Stimulated activated CD8-positive, alpha-beta memory T cell treated with anti-CD3 and anti-CD28 coated beads, Interleukin-7, amount 100 ng/mL, for 48 hours (primary cell): ENCODE results near the gene TSEN34.
"Not testable (repeated sequence)": the region's sequence is repeated elsewhere in the genome, so short reads cannot be mapped to it uniquely, and the experiment has no call there.

Source experiments
- DNase-seq, 2 donors: peaks; one replicate each; pipeline ENCODE4 v3.0.0-alpha.2; 2020; ENCODE audit warnings: low read depth in 1 of 2; ENCODE audit errors: extremely low read depth in 1 of 2

Gene TSEN34

DNA sequence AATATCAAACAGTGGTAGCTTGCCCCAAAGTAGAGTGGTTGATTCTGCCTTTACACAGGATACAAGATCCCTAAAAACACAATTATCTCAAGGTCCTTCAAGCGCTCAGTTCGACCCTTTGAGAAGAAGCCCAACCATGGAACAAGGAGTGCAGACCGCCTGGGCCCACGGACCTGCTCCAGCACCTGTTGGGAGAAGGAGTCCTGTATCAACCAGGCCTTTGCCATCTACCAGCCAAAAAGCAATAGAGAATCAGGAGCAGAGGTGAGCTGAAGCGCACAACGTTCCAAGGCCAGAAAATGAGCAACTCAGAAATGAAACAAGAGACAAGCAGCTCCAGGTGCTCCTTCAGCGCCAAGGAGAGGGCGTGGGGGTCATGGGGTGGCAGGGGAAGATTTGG lies 38.0 kb downstream of the TSEN34 start:
- DNase-seq = no peak

DNA sequence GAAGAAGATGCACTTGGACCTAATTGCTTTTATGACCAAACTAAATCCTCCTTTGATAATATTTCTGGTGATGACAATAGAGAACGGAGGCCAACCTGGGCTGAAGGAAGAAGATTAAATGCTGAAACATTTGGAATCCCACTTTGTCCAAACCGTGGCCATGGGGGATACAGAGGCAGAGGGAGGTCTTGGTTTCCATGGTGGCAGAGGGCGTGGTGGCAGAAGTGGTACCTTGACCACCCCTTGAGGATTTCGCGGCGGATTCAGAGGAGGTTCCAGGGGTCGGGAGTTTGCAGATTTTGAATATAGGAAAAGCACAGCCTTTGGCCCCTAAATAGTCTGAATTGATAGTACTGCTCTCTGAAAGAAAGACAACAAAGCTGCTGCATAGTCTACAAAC lies 38.9 kb downstream of the TSEN34 start:
- DNase-seq = no peak

DNA sequence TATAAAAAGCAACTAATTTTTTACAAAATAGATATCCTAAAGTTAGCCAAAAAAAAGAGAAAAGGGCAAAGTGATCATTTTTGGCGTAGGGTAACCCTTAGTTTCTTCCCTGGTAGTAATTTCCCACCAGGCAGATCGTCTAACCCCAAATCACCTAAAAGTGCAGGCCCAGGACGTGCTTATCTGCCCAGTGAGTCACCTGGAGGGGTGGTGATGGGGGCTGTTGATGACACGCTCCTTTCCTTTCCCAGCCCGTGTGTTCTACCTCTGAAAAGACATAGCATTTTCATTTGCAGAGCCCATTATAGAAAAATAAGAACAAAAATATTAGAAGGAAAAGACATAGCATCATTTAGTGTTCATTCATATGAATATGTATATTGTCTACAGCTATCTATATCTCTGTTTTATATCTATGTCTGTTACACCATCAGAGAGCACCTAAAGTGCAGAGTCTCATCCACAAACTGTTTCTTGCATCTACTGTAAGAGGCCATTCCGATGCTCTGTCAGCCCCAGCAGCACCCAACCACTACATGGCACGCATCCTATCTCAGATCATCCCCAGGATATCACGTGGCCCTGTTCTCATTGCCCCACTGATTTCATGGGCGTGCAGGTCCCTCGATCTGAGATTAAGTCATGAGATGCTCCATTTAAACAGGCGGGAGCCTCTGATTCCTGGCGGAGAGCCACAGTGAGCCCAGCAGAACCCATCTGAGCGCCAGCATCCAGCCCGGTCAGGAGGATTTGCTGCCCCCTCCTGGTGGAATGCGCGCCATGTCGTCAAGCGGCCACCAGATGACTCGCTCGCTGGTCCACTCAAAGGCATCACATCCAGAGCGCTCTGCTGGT lies 40.2 kb downstream of the TSEN34 start:
- peak in 1 of 2 donors; percentile 66 for DNase-seq

DNA sequence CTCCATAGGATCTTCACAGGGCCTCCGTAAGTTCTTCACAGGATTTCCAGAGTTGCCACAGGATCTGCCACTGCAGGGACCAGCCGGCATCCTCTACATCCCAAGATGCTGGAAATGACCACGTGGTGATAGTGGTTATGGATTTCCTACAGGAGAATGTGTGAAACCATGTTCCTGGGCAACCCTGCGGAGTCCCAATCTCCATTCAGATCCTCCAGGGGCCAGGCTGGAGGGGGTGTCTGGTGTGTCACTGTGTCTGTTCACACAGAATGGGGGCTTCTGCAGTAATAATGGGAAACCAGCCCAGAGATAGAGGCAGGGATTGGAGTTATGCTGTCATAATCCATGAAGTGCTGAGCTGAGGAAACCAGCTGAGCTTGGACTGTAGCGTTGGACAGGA lies 42.8 kb downstream of the TSEN34 start:
- DNase-seq = no peak

DNA sequence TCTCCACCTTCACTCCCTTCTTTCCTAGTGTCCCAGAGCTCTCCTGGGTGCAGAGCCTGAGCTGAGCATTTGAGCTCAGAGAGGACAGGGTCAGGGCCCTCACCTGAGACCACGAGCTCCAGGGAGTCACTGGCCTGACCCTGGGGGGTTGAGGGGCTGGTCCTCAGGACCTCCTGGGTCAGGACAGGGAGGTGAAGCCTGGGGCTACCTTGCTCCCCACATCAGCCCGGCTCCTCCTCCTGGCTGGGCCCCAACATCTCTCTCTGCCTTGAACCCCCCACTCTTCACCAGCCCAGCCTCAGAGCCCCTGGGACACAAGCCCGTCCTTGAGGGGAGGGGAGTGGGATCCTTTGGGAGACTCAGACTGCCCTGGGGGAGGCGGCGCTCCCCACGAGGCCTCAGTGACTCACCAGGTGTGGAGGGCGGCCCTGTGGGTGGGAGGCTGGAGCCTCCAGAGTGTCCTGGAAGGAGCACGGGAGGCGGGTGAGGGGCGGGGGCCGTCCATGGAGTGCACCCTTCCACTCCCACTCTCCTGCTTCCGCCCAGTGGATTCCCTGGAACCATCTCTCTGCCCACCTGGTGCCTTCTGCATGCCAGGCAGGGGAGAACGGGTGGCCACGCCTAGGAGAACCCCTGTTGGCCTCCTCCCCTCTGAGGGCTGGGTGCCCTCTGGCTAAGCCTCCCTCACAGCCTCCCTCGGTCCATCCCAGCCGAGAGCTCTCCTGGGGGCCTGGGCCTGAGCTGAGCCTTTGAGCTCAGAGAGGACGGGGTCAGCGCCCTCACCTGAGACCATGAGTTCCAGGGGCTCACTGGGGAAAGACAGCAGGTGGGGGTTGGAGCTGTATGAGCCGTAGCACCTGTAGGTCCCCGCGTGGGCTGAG lies 48.6 kb downstream of the TSEN34 start:
- DNase-seq = not testable (repeated sequence)

DNA sequence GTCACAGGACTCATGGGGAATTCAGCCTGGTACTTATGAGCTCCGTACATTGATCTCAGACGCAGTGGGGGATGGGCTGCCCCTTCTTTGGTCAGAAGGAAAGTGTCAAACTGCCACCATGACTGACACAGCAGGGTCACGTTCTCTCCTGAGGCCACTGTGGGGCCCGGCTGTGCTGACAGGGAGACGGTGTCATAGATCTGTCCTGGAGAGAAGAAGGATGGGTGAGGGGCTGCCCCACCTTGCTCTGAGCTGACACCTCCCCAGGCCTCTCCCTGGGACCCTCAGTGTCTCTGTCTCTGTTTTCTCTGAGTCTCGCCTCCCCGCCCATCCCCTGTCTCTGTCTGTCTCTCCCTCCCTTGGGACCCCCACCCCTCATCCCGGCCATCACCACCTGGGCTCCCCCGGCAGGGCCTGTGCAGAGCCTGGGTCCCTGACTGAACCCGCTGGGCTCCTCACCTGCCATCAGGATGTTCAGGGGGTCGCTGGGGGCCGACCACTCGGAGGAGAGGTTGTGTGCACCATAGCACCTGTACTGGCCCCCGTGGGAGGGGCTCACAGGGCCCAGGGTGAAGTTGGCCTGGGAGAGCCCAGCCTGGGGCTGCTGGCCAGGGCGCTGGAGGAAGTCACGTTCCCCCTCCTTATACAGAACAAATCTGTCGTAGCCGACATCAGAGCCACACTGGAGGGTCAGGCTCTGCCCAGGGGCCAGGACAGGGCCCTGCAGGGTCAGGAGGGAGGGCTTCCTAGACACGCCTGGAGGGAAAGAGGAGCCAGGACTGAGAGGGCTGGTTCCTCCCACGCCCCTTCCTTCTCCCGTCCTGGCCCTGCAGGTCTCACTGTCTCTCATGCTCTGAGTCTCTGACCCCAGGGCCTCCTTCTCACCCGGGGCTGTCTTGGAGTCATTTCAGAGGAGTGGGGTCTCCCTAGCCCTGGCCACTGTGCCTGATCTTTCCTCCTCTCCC lies 49.5 kb downstream of the TSEN34 start:
- not testable (repeated sequence) for DNase-seq

DNA sequence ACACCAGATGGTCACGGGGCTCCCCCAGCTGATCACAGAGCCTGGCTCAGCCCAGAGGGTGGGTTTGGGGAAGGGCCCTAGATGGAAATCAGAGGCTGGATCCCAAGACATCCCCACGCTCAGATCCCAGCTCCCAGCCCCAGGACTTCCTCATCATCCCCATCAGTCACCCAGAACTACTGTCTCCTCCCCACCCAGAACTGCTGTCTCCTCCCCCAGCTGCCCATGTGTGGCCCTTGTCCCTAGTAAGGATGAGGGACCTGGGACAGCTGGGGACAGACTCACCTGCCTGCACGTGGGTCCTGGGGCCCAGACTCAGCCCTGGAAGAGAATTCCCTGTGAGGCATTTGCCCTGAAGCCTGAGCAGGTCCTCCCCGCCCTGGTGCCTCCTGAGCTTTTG lies 51.1 kb downstream of the TSEN34 start:
- not testable (repeated sequence) for DNase-seq

DNA sequence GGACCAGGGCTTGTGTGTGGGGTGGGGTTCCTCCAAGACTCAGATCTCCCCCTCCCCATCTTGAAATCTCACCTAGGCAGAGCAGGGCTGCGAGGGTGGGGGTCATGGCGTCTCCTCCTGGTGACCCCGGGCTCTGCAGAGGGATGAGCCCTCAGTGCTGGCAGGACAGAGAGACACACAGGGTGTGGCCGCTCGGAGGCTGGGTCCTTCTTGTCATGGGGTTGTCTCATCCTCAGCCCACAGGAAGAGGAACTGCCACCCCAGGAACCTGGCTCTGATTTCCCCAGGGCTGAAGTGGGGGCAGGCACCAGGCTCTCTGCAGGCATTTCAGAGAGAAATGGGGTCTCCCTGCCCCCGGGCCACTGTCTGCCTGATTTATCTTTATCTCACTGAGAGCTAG lies 51.5 kb downstream of the TSEN34 start, which contains the start of gene LILRA6:
Gene LILRA6, minus strand, starts transcription at position 145 of the 400 bp plus-strand sequence.
- not testable (repeated sequence) for DNase-seq

DNA sequence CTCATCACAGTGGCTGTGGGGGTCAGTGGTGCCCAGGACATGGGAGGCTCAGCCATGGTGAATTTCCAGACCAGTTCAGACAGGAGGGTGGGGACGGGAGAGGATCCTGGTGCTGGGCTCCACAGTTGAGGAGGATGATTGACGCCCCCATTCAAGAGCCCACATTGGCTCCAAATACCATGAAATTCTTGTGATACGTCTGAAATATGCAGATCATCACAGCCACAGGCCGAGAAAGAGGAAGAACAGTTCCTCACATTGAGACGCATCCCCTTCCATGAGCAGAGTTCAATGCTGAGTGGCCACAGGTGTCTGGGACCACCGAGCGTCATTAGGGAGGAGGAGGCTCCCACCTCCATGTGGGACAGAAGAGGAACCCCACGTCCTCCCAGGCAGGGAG lies 52.7 kb downstream of the TSEN34 start:
- not testable (repeated sequence) for DNase-seq
